CD4-positive, CD25-positive, alpha-beta regulatory T cell (primary cell): ENCODE results near the gene PILRB. TPM values are rescaled to one million over a fixed set of nuclear protein-coding genes. Genes with fewer than 3 reads are reported as not detected.
"Not testable (repeated sequence)": the region's sequence is repeated elsewhere in the genome, so short reads cannot be mapped to it uniquely, and the experiment has no call there.

Experiments used
- ATAC-seq, 2 donors: fragments of 150-1000 bp; cut with Tn5 transposase; one replicate each; pipeline ENCODE4 v1.10.0; 2021; ENCODE audit warnings: low read depth in 2 of 2, moderate number of reproducible peaks in 2 of 2, moderate library complexity in 1 of 2
- DNase-seq, 3 donors: peaks; one replicate each; pipeline versions ENCODE4 v3.0.0 to v3.0.0-alpha.2; 2012 to 2022; ENCODE audit warnings: mixed read lengths in 1 of 3
- H3K27ac ChIP-seq: one replicate; pipeline ENCODE4 v1.7.0; 2013; ENCODE audit warnings: mild to moderate bottlenecking, low read length; ENCODE audit not compliant: insufficient read depth, poor library complexity, severe bottlenecking
- H3K27me3 ChIP-seq: one replicate; pipeline ENCODE4 v1.7.0; 2013; ENCODE audit warnings: low read length; ENCODE audit not compliant: control insufficient read depth, insufficient read depth
- H3K36me3 ChIP-seq: one replicate; pipeline ENCODE4 v1.7.0; 2013; ENCODE audit warnings: mild to moderate bottlenecking, low read length, moderate library complexity; ENCODE audit not compliant: control insufficient read depth, insufficient read depth
- H3K4me1 ChIP-seq: 2 replicates; pipeline ENCODE4 v1.7.0; 2013; ENCODE audit warnings: mild to moderate bottlenecking, low read length; ENCODE audit not compliant: insufficient read depth, control insufficient read depth, poor library complexity, severe bottlenecking
- H3K4me3 ChIP-seq: one replicate; pipeline ENCODE4 v1.7.0; 2013; ENCODE audit warnings: low read depth, mild to moderate bottlenecking, low read length, moderate library complexity
- H3K9me3 ChIP-seq, 2 experiments: 1 replicate in 1 of 2; 2 replicates in 1 of 2; pipeline ENCODE4 v1.7.0; 2013; ENCODE audit warnings: low read length in 2 of 2, mild to moderate bottlenecking in 1 of 2, moderate library complexity in 1 of 2; ENCODE audit not compliant: control insufficient read depth in 2 of 2
- H3K27ac Mint-ChIP-seq, 3 donors: one replicate each; pipeline ENCODE4 v1.8.0; 2020 to 2022; ENCODE audit warnings: mild to moderate bottlenecking in 3 of 3, mixed read lengths in 3 of 3, moderate library complexity in 2 of 3
- H3K27me3 Mint-ChIP-seq: one replicate; pipeline ENCODE4 v1.8.0; 2022; ENCODE audit warnings: mild to moderate bottlenecking, mixed read lengths
- H3K36me3 Mint-ChIP-seq: one replicate; pipeline ENCODE4 v1.8.0; 2020; ENCODE audit warnings: mixed read lengths
- H3K4me1 Mint-ChIP-seq, 4 donors: one replicate each; pipeline ENCODE4 v1.8.0; 2020 to 2022; ENCODE audit warnings: mixed read lengths in 4 of 4, mild to moderate bottlenecking in 1 of 4
- H3K4me3 Mint-ChIP-seq, 4 donors: one replicate each; pipeline ENCODE4 v1.8.0; 2020 to 2022; ENCODE audit warnings: mild to moderate bottlenecking in 4 of 4, mixed read lengths in 4 of 4, moderate library complexity in 3 of 4
- H3K9me3 Mint-ChIP-seq, 7 donors: one replicate each; pipeline ENCODE4 v1.8.0; 2020 to 2022; ENCODE audit warnings: mixed read lengths in 7 of 7, mild to moderate bottlenecking in 3 of 7, moderate library complexity in 2 of 7
- polyA plus RNA-seq, 4 donors: library from polyadenylated mRNA; unstranded; fragments of 300-500 nt; fragmentation: Illumina TruSeq; gene quantifications; one replicate each; pipeline ENCODE4 v1.2.3, GENCODE V29; 2021
- total RNA-seq: library from RNA; stranded (reverse); gene quantifications from one replicate; pipeline ENCODE4 v1.2.3, GENCODE V29; 2022

PILRB gene
- total and polyA plus RNA-seq, 5 donors from 2014 or later: 2.1 to 88.0 (median 2.8) TPM

GRCh38 chr7:100372256-100372655 is 14.3 kb downstream of the PILRB start:
- H3K9me3 Mint-ChIP-seq: peaks cover 0 to 1% (median 0%) of the 10 kb centered on the region in 7 donors
- H3K4me1 ChIP-seq: no peaks in the 10 kb centered on the region
- H3K27ac ChIP-seq: no peak overlapping the region
- H3K27me3 ChIP-seq: no peaks in the 10 kb centered on the region
- H3K4me3 ChIP-seq: no peak overlapping the region
- no peaks in the 10 kb centered on the region for H3K27me3 Mint-ChIP-seq
- no peaks in the 10 kb centered on the region for H3K36me3 Mint-ChIP-seq
- H3K36me3 ChIP-seq: no peaks in the 10 kb centered on the region
- ATAC-seq (no peak), DNase-seq (no peak)
- H3K4me3 Mint-ChIP-seq: no peak overlapping the region
- H3K9me3 ChIP-seq: no peaks in the 10 kb centered on the region
- peaks cover 0 to 6% (median 1%) of the 10 kb centered on the region in 4 donors for H3K4me1 Mint-ChIP-seq
- peak overlapping the region in 1 of 3 donors; percentile 20 for H3K27ac Mint-ChIP-seq

- H3K27ac ChIP-seq: no peak overlapping the region
- H3K36me3 ChIP-seq: no peaks in the 10 kb centered on the region
- ATAC-seq (no peak), DNase-seq (no peak)
- H3K4me1 ChIP-seq: no peaks in the 10 kb centered on the region
- no peaks in the 10 kb centered on the region for H3K27me3 Mint-ChIP-seq
- peaks cover 0 to 4% (median under 1%) of the 10 kb centered on the region in 4 donors for H3K4me1 Mint-ChIP-seq
- H3K27me3 ChIP-seq: no peaks in the 10 kb centered on the region
- H3K27ac Mint-ChIP-seq: peak overlapping the region in 1 of 3 donors; percentile 20
- no peaks in the 10 kb centered on the region for H3K9me3 ChIP-seq
- H3K36me3 Mint-ChIP-seq: no peaks in the 10 kb centered on the region
- no peak overlapping the region for H3K4me3 Mint-ChIP-seq
- H3K4me3 ChIP-seq: no peak overlapping the region
- H3K9me3 Mint-ChIP-seq: peaks cover 0 to 1% (median 0%) of the 10 kb centered on the region in 7 donors
Observed at GRCh38 chr7:100372694-100373093, 14.8 kb downstream of the PILRB start.

- Mint-ChIP-seq H3K9me3 (peaks cover 0 to 1% (median 0%) of the 10 kb centered on the region in 7 donors), H3K27ac (peak within 1 kb of the TSS in 1 of 3 donors; percentile 82)
- ATAC-seq: no peak
Observed at GRCh38 chr7:100373261-100373831, 15.4 kb downstream of the PILRB start, which contains the start of gene PILRA. Gene PILRA (plus strand): TSS chr7:100373487. CDS start chr7:100373657, 170 bp downstream.

GRCh38 chr7:100373870-100374598 is 16.1 kb downstream of the PILRB start:
- not testable (repeated sequence) for DNase-seq, H3K4me3 Mint-ChIP-seq, H3K4me3 ChIP-seq, H3K9me3 Mint-ChIP-seq, H3K36me3 Mint-ChIP-seq, H3K27me3 Mint-ChIP-seq, H3K9me3 ChIP-seq, H3K4me1 Mint-ChIP-seq, ATAC-seq, H3K27me3 ChIP-seq, H3K27ac ChIP-seq, H3K36me3 ChIP-seq, H3K4me1 ChIP-seq
- H3K27ac Mint-ChIP-seq: peak overlapping the region in 1 of 3 donors; percentile 52

More at GRCh38 chr7:100373261-100373831, 15.4 kb downstream of the PILRB start, which contains the start of gene PILRA:
- Mint-ChIP-seq H3K4me3 (no peak within 1 kb of the TSS), H3K27me3 (no peaks in the 10 kb centered on the region), H3K36me3 (peaks cover 2% of the 10 kb centered on the region), H3K4me1 (peaks cover 0 to 5% (median under 1%) of the 10 kb centered on the region in 4 donors)
- no peaks in the 10 kb centered on the region for H3K4me1 ChIP-seq
- no peaks in the 10 kb centered on the region for H3K9me3 ChIP-seq
- H3K27ac ChIP-seq: no peak within 1 kb of the TSS
- H3K36me3 ChIP-seq: no peaks in the 10 kb centered on the region
- no peak within 1 kb of the TSS for H3K4me3 ChIP-seq
- H3K27me3 ChIP-seq: no peaks in the 10 kb centered on the region
- no peak for DNase-seq

GRCh38 chr7:100374601-100375000 is 16.7 kb downstream of the PILRB start:
- no peaks in the 10 kb centered on the region for H3K27me3 Mint-ChIP-seq
- Histone ChIP-seq H3K4me1 (no peaks in the 10 kb centered on the region), H3K36me3 (no peaks in the 10 kb centered on the region), H3K27me3 (no peaks in the 10 kb centered on the region), H3K9me3 (no peaks in the 10 kb centered on the region), H3K4me3 (no peak overlapping the region), H3K27ac (no peak overlapping the region)
- H3K4me3 Mint-ChIP-seq: no peak overlapping the region
- H3K27ac Mint-ChIP-seq: peak overlapping the region in 2 of 3 donors; percentile 25 to 52
- no peaks in the 10 kb centered on the region for H3K9me3 Mint-ChIP-seq
- DNase-seq: no peak
- no peak for ATAC-seq
- H3K36me3 Mint-ChIP-seq: peaks cover 3% of the 10 kb centered on the region
- H3K4me1 Mint-ChIP-seq: peaks cover 0 to 6% (median under 1%) of the 10 kb centered on the region in 4 donors

- Mint-ChIP-seq H3K4me3 (no peak overlapping the region), H3K27ac (no peak overlapping the region), H3K27me3 (no peaks in the 10 kb centered on the region), H3K4me1 (peaks cover 0 to 6% (median under 1%) of the 10 kb centered on the region in 4 donors), H3K36me3 (peaks cover 3% of the 10 kb centered on the region), H3K9me3 (no peaks in the 10 kb centered on the region)
- Histone ChIP-seq H3K4me3 (no peak overlapping the region), H3K4me1 (no peaks in the 10 kb centered on the region), H3K27me3 (no peaks in the 10 kb centered on the region), H3K9me3 (no peaks in the 10 kb centered on the region), H3K36me3 (no peaks in the 10 kb centered on the region), H3K27ac (no peak overlapping the region)
- DNase-seq (no peak), ATAC-seq (no peak)
Observed at GRCh38 chr7:100376066-100376465, 18.1 kb downstream of the PILRB start.

GRCh38 chr7:100378114-100378755 is 20.3 kb downstream of the PILRB start:
- ATAC-seq (no peak), DNase-seq (no peak)
- H3K27me3 ChIP-seq: no peaks in the 10 kb centered on the region
- no peak overlapping the region for H3K27ac ChIP-seq
- peaks cover 3% of the 10 kb centered on the region for H3K27me3 Mint-ChIP-seq
- H3K4me1 ChIP-seq: no peaks in the 10 kb centered on the region
- peak overlapping the region in 1 of 3 donors; percentile 38 for H3K27ac Mint-ChIP-seq
- no peaks in the 10 kb centered on the region for H3K9me3 ChIP-seq
- H3K4me3 Mint-ChIP-seq: no peak overlapping the region
- peaks cover 0 to 2% (median 0%) of the 10 kb centered on the region in 7 donors for H3K9me3 Mint-ChIP-seq
- H3K4me1 Mint-ChIP-seq: peaks cover 0 to 11% (median 6%) of the 10 kb centered on the region in 4 donors
- H3K4me3 ChIP-seq: no peak overlapping the region
- no peaks in the 10 kb centered on the region for H3K36me3 ChIP-seq
- peaks cover 9% of the 10 kb centered on the region for H3K36me3 Mint-ChIP-seq
